Omental fat pad (tissue), 4 donors: ENCODE measurements around the gene CD19. TPM values are rescaled to one million over a fixed set of nuclear protein-coding genes. Genes with fewer than 3 reads are reported as not detected.

Experiments used
- ATAC-seq: fragments of 150-250 bp; one replicate; pipeline ENCODE4 v1.9.1; 2016; ENCODE audit warnings: mild to moderate bottlenecking, moderate library complexity; ENCODE audit not compliant: low FRiP score
- DNase-seq: peaks from one replicate; pipeline ENCODE4 v3.0.0-alpha.2; 2019; ENCODE audit warnings: low spot score
- CTCF ChIP-seq, 3 donors: fragments of 450-650 bp; IDR thresholded peaks; one replicate each; pipeline ENCODE4 v1.5.1; 2016 to 2017; ENCODE audit warnings: antibody characterized with exemption in 3 of 3, mild to moderate bottlenecking in 3 of 3, moderate library complexity in 2 of 3
- total RNA-seq, 4 donors: library from RNA; depleted of rRNA; stranded (reverse); fragments of >200 nt; gene quantifications; one replicate each; pipeline ENCODE4 v1.1.0, GENCODE V29; 2016

Gene CD19
- total RNA-seq, 4 donors from 2014 or later = 0.46 TPM; not detected in 3

- DNase-seq (no peak), ATAC-seq (no peak)
- no peak for TF ChIP-seq CTCF (IDR thresholded peaks at IDR 0.05)
Measured at GRCh38 chr16:28930203-28930602, 1.6 kb upstream of the CD19 start.

- no peak for TF ChIP-seq CTCF (IDR thresholded peaks at IDR 0.05)
- ATAC-seq (no peak), DNase-seq (no peak)
Measured at GRCh38 chr16:28930652-28931051, 1.1 kb upstream of the CD19 start.

GRCh38 chr16:28932339-28933141 lies 769 bp downstream of the CD19 start:
- TF ChIP-seq CTCF (IDR thresholded peaks at IDR 0.05) = no peak

GRCh38 chr16:28933171-28933570 lies 1.4 kb downstream of the CD19 start:
- DNase-seq = no peak
- ATAC-seq = peak; percentile 20
- TF ChIP-seq CTCF (IDR thresholded peaks at IDR 0.05) = no peak

More at GRCh38 chr16:28932339-28933141, 769 bp downstream of the CD19 start:
- no peak for DNase-seq
- ATAC-seq = no peak

GRCh38 chr16:28935346-28935745 lies 3.6 kb downstream of the CD19 start:
- ATAC-seq (no peak), DNase-seq (no peak)
- TF ChIP-seq CTCF (IDR thresholded peaks at IDR 0.05) = no peak

- DNase-seq (peak; percentile 66), ATAC-seq (peak; percentile 85)
- no peak for TF ChIP-seq CTCF (IDR thresholded peaks at IDR 0.05)
Measured at GRCh38 chr16:28935924-28936783, 4.4 kb downstream of the CD19 start.
